Astrocyte (in vitro differentiated cells and primary cell): ENCODE measurements around the gene TPX2.

Source experiments
- CTCF ChIP-seq: IDR thresholded peaks from 2 replicates; pipeline ENCODE4 v1.5.1; 2011; ENCODE audit warnings: low read depth, mild to moderate bottlenecking, inconsistent platforms, low read length, moderate library complexity; ENCODE audit not compliant: insufficient read depth
- EZH2 ChIP-seq: IDR thresholded peaks from 2 replicates; pipeline ENCODE4 v1.6.1; 2012; ENCODE audit warnings: mild to moderate bottlenecking, low read length, inconsistent platforms; ENCODE audit not compliant: insufficient read depth

DNA sequence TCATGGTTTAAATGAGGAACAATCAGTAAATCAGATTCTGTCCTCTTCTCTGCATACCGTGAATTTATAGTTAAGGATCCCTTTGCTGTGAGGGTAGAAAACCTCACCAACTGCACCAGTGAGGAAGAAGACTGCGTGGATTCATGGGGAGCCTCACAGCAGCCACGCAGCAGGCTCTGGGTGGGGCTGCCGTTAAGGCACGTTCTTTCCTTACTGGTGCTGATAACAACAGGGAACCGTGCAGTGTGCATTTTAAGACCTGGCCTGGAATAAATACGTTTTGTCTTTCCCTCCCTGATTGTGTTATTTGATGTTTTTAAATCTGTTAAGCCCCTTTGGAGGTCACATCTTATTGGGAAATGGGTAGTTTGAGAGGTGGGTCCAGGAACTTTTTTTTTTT lies 62.4 kb downstream of the TPX2 start:
- no peak for TF ChIP-seq CTCF
- TF ChIP-seq EZH2: no peak
